IPS-11a (cell line): ENCODE measurements around the gene ARHGAP30.
A peak's percentile ranks its signal among the peaks of the same experiment; 100 is the strongest.
"Not testable (repeated sequence)": the region's sequence is repeated elsewhere in the genome, so short reads cannot be mapped to it uniquely, and the experiment has no call there.

Experiments used
- H3K4me3 ChIP-seq: one replicate; pipeline ENCODE4 v1.5.1; 2013; ENCODE audit warnings: low read depth, low read length, control low read depth

The ARHGAP30 gene

GRCh38 chr1:161070761-161071160, 1.1 kb upstream of the ARHGAP30 start:
- no peak overlapping the region for H3K4me3 ChIP-seq

GRCh38 chr1:161069241-161069640, 450 bp downstream of the ARHGAP30 start:
- no peak overlapping the region for H3K4me3 ChIP-seq

GRCh38 chr1:161068306-161069234, 1.1 kb downstream of the ARHGAP30 start:
- no peak overlapping the region for H3K4me3 ChIP-seq

GRCh38 chr1:161066694-161067093, 3.0 kb downstream of the ARHGAP30 start:
- H3K4me3 ChIP-seq: no peak overlapping the region

- H3K4me3 ChIP-seq: not testable (repeated sequence)
Observed at GRCh38 chr1:161065681-161066080, 4.0 kb downstream of the ARHGAP30 start.

- not testable (repeated sequence) for H3K4me3 ChIP-seq
Observed at GRCh38 chr1:161063936-161064335, 5.8 kb downstream of the ARHGAP30 start.

GRCh38 chr1:161061419-161061818, 8.3 kb downstream of the ARHGAP30 start:
- H3K4me3 ChIP-seq: no peak overlapping the region

- H3K4me3 ChIP-seq: no peak overlapping the region
Observed at GRCh38 chr1:161059293-161059692, 10.4 kb downstream of the ARHGAP30 start.

- no peak overlapping the region for H3K4me3 ChIP-seq
Observed at GRCh38 chr1:161054805-161055204, 14.9 kb downstream of the ARHGAP30 start.

GRCh38 chr1:161054232-161054631, 15.5 kb downstream of the ARHGAP30 start:
- H3K4me3 ChIP-seq: no peak overlapping the region

- no peak overlapping the region for H3K4me3 ChIP-seq
Observed at GRCh38 chr1:161052899-161053298, 16.8 kb downstream of the ARHGAP30 start.

GRCh38 chr1:161051219-161051618, 18.5 kb downstream of the ARHGAP30 start:
- no peak overlapping the region for H3K4me3 ChIP-seq

- no peak overlapping the region for H3K4me3 ChIP-seq
Observed at GRCh38 chr1:161048949-161049722, 20.6 kb downstream of the ARHGAP30 start.

GRCh38 chr1:161047436-161048420, 22.0 kb downstream of the ARHGAP30 start:
- no peak overlapping the region for H3K4me3 ChIP-seq

- H3K4me3 ChIP-seq: peak overlapping the region; percentile 90
Observed at GRCh38 chr1:161046605-161047228, 23.0 kb downstream of the ARHGAP30 start.

GRCh38 chr1:161045736-161046604, 23.7 kb downstream of the ARHGAP30 start, which contains the start of gene USF1:
TSS of gene USF1 (minus strand) at chr1:161045977. CDS start at chr1:161043275, 2,702 bp downstream.
- peak within 1 kb of the TSS; percentile 90 for H3K4me3 ChIP-seq

GRCh38 chr1:161044908-161045735, 24.6 kb downstream of the ARHGAP30 start:
- H3K4me3 ChIP-seq: peak overlapping the region; percentile 90

GRCh38 chr1:161044535-161044907, 25.2 kb downstream of the ARHGAP30 start:
- H3K4me3 ChIP-seq: peak overlapping the region; percentile 90
